Measurements from ENCODE around the gene LIPT1.
A peak's percentile ranks its signal among the peaks of the same experiment; 100 is the strongest.
"Not testable (repeated sequence)": the region's sequence is repeated elsewhere in the genome, so short reads cannot be mapped to it uniquely, and the experiment has no call there.

LIPT1 gene

DNA sequence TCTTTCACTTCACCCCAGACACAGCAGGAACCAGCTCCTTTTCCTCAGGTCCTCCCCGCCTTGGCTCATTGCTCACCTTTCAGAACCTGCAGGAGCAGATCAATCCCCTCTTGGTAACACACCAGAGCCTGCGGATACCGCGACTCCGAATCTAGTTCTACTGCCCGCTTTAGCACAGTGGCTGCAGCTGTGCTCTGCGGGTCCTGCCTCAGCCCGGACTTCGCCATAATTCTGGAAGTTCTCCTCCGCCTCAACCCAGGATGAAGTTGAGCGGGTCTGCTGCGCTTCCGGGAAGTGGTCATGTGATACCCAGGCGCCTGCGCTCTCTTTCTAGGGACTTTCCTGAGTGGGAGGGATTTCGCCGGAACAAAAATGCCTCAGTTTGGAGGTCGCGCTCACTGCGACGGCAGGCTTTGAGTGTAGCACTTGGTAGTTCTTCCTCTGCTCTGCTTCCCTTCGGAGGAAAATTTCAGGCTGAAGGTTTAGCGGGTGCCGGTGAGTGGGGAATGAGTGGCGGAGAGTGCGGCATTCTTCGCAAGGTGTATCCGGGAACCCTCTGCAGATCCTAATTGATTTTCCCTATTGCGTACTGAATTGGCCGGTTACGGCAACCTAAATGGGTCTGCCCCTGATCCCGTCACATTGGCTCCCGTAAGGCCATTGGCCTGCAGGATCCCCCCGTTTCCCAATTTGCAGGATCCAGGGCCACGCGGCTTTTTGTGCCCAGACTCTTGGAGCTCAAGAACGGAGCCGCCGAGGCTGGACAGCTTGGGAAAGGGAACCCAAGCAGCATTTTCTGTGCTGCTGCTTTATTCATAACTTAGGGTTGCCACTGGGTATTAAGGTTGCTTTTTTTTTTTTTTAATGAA lies 26.2 kb downstream of the LIPT1 start, which contains the start of the genes MITD1 and MRPL30:
TSS of gene MITD1 (minus strand) at position 304 of the 869 bp plus-strand sequence. CDS start at position 227, 77 bp downstream.
TSS of gene MRPL30 (plus strand) at position 430 of the 869 bp plus-strand sequence. CDS start 5,020 bp downstream, outside the sequence.
- peak; percentile 49 for DNase-seq

- no peak for DNase-seq
Measured at GRCh38 chr2:99181624-99182000, 26.8 kb downstream of the LIPT1 start.

GRCh38 chr2:99183025-99183424 lies 28.3 kb downstream of the LIPT1 start:
- no peak for DNase-seq

GRCh38 chr2:99184811-99185210 lies 30.0 kb downstream of the LIPT1 start:
- no peak for DNase-seq

DNA sequence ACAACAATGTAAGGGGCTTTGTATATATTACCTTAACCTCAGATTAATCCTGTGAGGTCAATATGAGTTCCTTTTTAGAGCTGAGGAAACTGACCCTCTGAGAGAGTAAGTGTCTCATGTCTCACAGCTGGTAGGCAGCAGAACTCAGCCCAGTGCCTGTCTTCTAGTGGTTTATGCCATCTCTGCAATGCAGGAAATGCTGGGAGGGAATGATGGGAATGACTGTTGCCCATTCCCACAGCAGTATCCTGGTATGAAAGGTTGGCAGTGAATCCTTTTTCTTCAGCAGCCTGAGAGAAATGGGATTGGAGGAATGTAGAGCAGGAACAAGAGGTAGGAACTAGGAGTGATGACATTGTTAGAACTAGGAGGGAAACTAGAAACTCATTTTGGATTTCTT lies 32.2 kb downstream of the LIPT1 start:
- no peak for DNase-seq

GRCh38 chr2:99188357-99188756 lies 33.6 kb downstream of the LIPT1 start:
- DNase-seq: no peak

GRCh38 chr2:99190548-99190947 lies 35.8 kb downstream of the LIPT1 start:
- DNase-seq: no peak

DNA sequence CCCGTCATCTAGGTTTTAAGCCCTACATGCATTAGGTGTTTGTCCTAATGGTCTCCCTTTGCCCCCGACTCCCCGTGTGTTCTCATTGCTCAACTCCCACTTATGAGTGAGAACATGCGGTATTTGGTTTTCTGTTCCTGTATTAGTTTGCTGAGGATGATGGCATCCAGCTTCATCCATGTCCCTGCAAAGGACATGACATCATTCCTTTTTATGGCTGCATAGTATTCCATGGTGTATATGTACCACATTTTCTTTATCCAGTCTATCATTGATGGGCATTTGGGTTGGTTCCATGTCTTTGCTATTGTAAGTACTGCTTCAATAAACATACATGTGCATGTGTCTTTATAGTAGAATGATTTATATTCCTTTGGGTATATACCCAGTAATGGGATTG lies 37.6 kb downstream of the LIPT1 start:
- DNase-seq: not testable (repeated sequence)

GRCh38 chr2:99198103-99198841 lies 43.5 kb downstream of the LIPT1 start:
- no peak for DNase-seq

DNA sequence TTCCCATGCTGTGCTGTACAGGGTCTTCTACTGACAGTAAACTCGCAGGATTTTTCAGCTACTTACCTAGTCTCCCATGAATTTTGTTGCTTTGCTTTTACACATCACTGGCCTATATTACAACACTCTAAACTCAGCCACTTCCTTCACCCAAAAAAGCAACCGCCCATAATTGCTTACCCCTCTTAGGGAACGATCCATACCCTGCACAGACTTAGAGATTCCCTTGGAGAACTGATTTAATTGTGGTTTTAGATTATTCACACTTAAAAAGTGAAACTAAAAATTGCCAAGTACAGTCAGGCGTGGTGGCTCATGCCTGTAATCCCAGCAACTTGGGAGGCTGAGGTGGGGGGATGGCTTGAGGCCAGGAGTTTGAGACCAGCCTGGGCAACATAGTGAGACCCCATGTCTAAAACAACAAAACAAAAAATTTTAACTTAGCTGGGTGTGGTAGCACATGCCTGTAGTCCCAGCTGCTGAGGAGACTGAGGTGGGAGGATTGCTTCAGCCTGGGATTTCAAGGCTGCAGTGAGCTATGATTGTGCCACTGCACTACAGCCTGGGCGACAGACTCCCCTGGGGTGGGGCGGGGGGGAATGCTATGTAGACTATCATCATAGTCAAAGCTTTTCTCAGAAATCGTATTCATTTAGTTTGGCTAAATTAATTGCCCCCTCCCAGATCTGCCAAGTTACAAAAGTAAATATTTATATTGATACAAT lies 45.5 kb downstream of the LIPT1 start:
- no peak for DNase-seq

DNA sequence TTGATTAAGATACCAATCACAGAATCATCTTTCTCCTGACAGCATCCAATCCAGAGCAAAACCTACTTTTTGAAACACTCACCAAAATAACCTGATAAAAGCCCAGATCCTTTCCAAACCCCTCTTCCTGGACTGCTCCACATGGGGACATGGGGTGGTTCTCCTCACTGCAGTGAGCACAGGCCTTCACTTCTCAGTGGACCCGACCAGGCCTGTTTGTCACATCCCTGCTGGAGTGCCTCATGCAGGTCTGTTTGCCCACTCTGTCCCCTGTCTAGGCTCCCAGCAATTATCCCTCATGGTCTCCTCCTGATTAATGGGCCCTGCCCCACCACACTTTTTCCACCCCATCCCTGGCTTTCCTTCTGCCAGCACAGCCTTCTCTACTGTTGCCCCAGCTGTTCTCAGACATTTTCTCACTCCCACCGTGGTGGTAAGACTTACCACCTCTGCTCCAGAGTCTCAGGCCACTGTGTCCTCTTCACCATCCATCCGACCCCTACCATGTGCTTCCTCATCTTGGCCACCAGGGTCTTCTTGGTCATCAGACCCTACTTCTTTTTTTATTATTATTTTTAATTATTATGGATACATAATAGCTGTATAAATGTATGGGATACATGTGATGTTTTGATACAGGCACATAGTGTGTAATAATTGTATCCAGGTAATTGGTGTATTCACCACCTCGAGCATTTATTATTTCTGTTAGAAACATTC lies 47.4 kb downstream of the LIPT1 start:
- no peak for DNase-seq

GRCh38 chr2:99205491-99205890 lies 50.7 kb downstream of the LIPT1 start:
- DNase-seq: no peak

Data from activated gamma-delta T cell (primary cell).